Stimulated activated naive CD8-positive, alpha-beta T cell treated with anti-CD3 and anti-CD28 coated beads, Interleukin-15, amount 100 ng/mL, for 72 hours (primary cell): ENCODE data around the gene KPNA1.
"Not testable (repeated sequence)": the region's sequence is repeated elsewhere in the genome, so short reads cannot be mapped to it uniquely, and the experiment has no call there.

Experiments used
- ATAC-seq: fragments of 150-1000 bp; cut with Tn5 transposase; 2 replicates; pipeline ENCODE4 v1.10.0; 2021; ENCODE audit warnings: mild to moderate bottlenecking, moderate library complexity
- DNase-seq, 2 donors: peaks; one replicate each; pipeline ENCODE4 v3.0.0; 2021 to 2022
- H3K27ac Mint-ChIP-seq, 2 donors: one replicate each; pipeline ENCODE4 v1.8.0; 2022; ENCODE audit warnings: mild to moderate bottlenecking in 2 of 2, mixed read lengths in 2 of 2, moderate library complexity in 2 of 2
- H3K27me3 Mint-ChIP-seq: one replicate; pipeline ENCODE4 v1.8.0; 2022; ENCODE audit warnings: mixed read lengths
- H3K4me1 Mint-ChIP-seq: one replicate; pipeline ENCODE4 v1.8.0; 2022; ENCODE audit warnings: mild to moderate bottlenecking, mixed read lengths
- H3K4me3 Mint-ChIP-seq, 2 donors: one replicate each; pipeline ENCODE4 v1.8.0; 2022; ENCODE audit warnings: mild to moderate bottlenecking in 2 of 2, mixed read lengths in 2 of 2, moderate library complexity in 1 of 2
- H3K9me3 Mint-ChIP-seq, 2 donors: one replicate each; pipeline ENCODE4 v1.8.0; 2022; ENCODE audit warnings: mixed read lengths in 2 of 2

The KPNA1 gene

GRCh38 chr3:122508135-122508914, 6.4 kb downstream of the KPNA1 start:
- Mint-ChIP-seq H3K4me1 (peaks cover 78% of the 10 kb centered on the region), H3K27ac (peak overlapping the region in 1 of 2 donors; percentile 85), H3K27me3 (no peaks in the 10 kb centered on the region), H3K9me3 (peaks cover 7 to 12% of the 10 kb centered on the region in 2 donors), H3K4me3 (peak overlapping the region; percentile 52 to 64)
- no peak for DNase-seq
- ATAC-seq = peak; percentile 93

GRCh38 chr3:122506450-122506849, 8.3 kb downstream of the KPNA1 start:
- peak overlapping the region in 1 of 2 donors; percentile 38 for H3K27ac Mint-ChIP-seq
- ATAC-seq (peak; percentile 59), DNase-seq (no peak)
- peak overlapping the region in 1 of 2 donors; percentile 28 for H3K4me3 Mint-ChIP-seq
- H3K9me3 Mint-ChIP-seq = peaks cover 7 to 12% of the 10 kb centered on the region in 2 donors
- no peaks in the 10 kb centered on the region for H3K27me3 Mint-ChIP-seq
- peaks cover 83% of the 10 kb centered on the region for H3K4me1 Mint-ChIP-seq

- no peak for ATAC-seq
- Mint-ChIP-seq H3K4me1 (peaks cover 83% of the 10 kb centered on the region), H3K27me3 (no peaks in the 10 kb centered on the region), H3K4me3 (no peak overlapping the region), H3K27ac (peak overlapping the region in 1 of 2 donors; percentile 20), H3K9me3 (peaks cover 7 to 12% of the 10 kb centered on the region in 2 donors)
- DNase-seq = no peak
These were observed 9.1 kb downstream of the KPNA1 start for GRCh38 chr3:122505676-122506075.

GRCh38 chr3:122502941-122503340, 11.8 kb downstream of the KPNA1 start:
- peak overlapping the region in 1 of 2 donors; percentile 29 for H3K27ac Mint-ChIP-seq
- no peak for ATAC-seq
- H3K4me3 Mint-ChIP-seq = no peak overlapping the region
- H3K27me3 Mint-ChIP-seq = no peaks in the 10 kb centered on the region
- no peaks in the 10 kb centered on the region for H3K9me3 Mint-ChIP-seq
- DNase-seq = no peak
- H3K4me1 Mint-ChIP-seq = peaks cover 83% of the 10 kb centered on the region

- Mint-ChIP-seq H3K4me3 (no peak overlapping the region), H3K27me3 (no peaks in the 10 kb centered on the region), H3K27ac (no peak overlapping the region), H3K4me1 (peaks cover 85% of the 10 kb centered on the region), H3K9me3 (no peaks in the 10 kb centered on the region)
- ATAC-seq (no peak), DNase-seq (no peak)
These were observed 12.6 kb downstream of the KPNA1 start for GRCh38 chr3:122502139-122502538.

GRCh38 chr3:122500964-122501363, 13.8 kb downstream of the KPNA1 start:
- DNase-seq, H3K9me3 Mint-ChIP-seq, ATAC-seq, H3K27me3 Mint-ChIP-seq, H3K4me3 Mint-ChIP-seq: not testable (repeated sequence)
- H3K27ac Mint-ChIP-seq = peak overlapping the region in 1 of 2 donors; percentile 72
- H3K4me1 Mint-ChIP-seq = peaks cover 88% of the 10 kb centered on the region

GRCh38 chr3:122498152-122498551, 16.6 kb downstream of the KPNA1 start:
- H3K4me1 Mint-ChIP-seq = peaks cover 82% of the 10 kb centered on the region
- H3K9me3 Mint-ChIP-seq = no peaks in the 10 kb centered on the region
- peak overlapping the region; percentile 44 to 45 for H3K4me3 Mint-ChIP-seq
- DNase-seq = no peak
- no peak overlapping the region for H3K27ac Mint-ChIP-seq
- H3K27me3 Mint-ChIP-seq = no peaks in the 10 kb centered on the region
- ATAC-seq = no peak

- Mint-ChIP-seq H3K9me3 (no peaks in the 10 kb centered on the region), H3K27ac (peak overlapping the region; percentile 31 to 59), H3K4me1 (peaks cover 77% of the 10 kb centered on the region), H3K4me3 (peak overlapping the region; percentile 13 to 45), H3K27me3 (no peaks in the 10 kb centered on the region)
- ATAC-seq (peak; percentile 100), DNase-seq (peak; percentile 46 to 62)
These were observed 17.3 kb downstream of the KPNA1 start for GRCh38 chr3:122497425-122497824.

GRCh38 chr3:122496508-122496907, 18.2 kb downstream of the KPNA1 start:
- no peak for DNase-seq
- H3K4me3 Mint-ChIP-seq = no peak overlapping the region
- H3K27me3 Mint-ChIP-seq = no peaks in the 10 kb centered on the region
- peaks cover 68% of the 10 kb centered on the region for H3K4me1 Mint-ChIP-seq
- H3K9me3 Mint-ChIP-seq = no peaks in the 10 kb centered on the region
- ATAC-seq = no peak
- H3K27ac Mint-ChIP-seq = peak overlapping the region; percentile 20 to 96

- H3K27me3 Mint-ChIP-seq = no peaks in the 10 kb centered on the region
These were observed 21.4 kb downstream of the KPNA1 start for GRCh38 chr3:122493296-122493695.

GRCh38 chr3:122488262-122488973, 26.3 kb downstream of the KPNA1 start:
- no peak overlapping the region for H3K4me3 Mint-ChIP-seq
- H3K27ac Mint-ChIP-seq = no peak overlapping the region
- H3K9me3 Mint-ChIP-seq = no peaks in the 10 kb centered on the region
- DNase-seq (no peak), ATAC-seq (peak; percentile 59)
- H3K27me3 Mint-ChIP-seq = no peaks in the 10 kb centered on the region
- peaks cover 57% of the 10 kb centered on the region for H3K4me1 Mint-ChIP-seq

More at GRCh38 chr3:122493296-122493695, 21.4 kb downstream of the KPNA1 start:
- no peaks in the 10 kb centered on the region for H3K9me3 Mint-ChIP-seq
- peaks cover 60% of the 10 kb centered on the region for H3K4me1 Mint-ChIP-seq
- H3K4me3 Mint-ChIP-seq = no peak overlapping the region
- no peak overlapping the region for H3K27ac Mint-ChIP-seq
- ATAC-seq = no peak
- DNase-seq = no peak

GRCh38 chr3:122484985-122485384, 29.8 kb downstream of the KPNA1 start:
- ATAC-seq (no peak), DNase-seq (no peak)
- H3K27me3 Mint-ChIP-seq = no peaks in the 10 kb centered on the region
- H3K4me1 Mint-ChIP-seq = peaks cover 72% of the 10 kb centered on the region
- H3K9me3 Mint-ChIP-seq = no peaks in the 10 kb centered on the region
- no peak overlapping the region for H3K4me3 Mint-ChIP-seq
- no peak overlapping the region for H3K27ac Mint-ChIP-seq

GRCh38 chr3:122481390-122481789, 33.3 kb downstream of the KPNA1 start:
- peaks cover 64% of the 10 kb centered on the region for H3K4me1 Mint-ChIP-seq
- H3K9me3 Mint-ChIP-seq = no peaks in the 10 kb centered on the region

GRCh38 chr3:122476532-122476931, 38.2 kb downstream of the KPNA1 start:
- peaks cover 0 to 5% of the 10 kb centered on the region in 2 donors for H3K9me3 Mint-ChIP-seq
- H3K4me3 Mint-ChIP-seq = no peak overlapping the region

More at GRCh38 chr3:122481390-122481789, 33.3 kb downstream of the KPNA1 start:
- peak overlapping the region in 1 of 2 donors; percentile 57 for H3K27ac Mint-ChIP-seq
- peak overlapping the region; percentile 22 to 71 for H3K4me3 Mint-ChIP-seq
- ATAC-seq = peak; percentile 87
- DNase-seq = peak in 1 of 2 donors; percentile 23
- H3K27me3 Mint-ChIP-seq = no peaks in the 10 kb centered on the region

GRCh38 chr3:122475316-122475715, 39.4 kb downstream of the KPNA1 start:
- no peak for ATAC-seq

More at GRCh38 chr3:122476532-122476931, 38.2 kb downstream of the KPNA1 start:
- DNase-seq (no peak), ATAC-seq (no peak)
- Mint-ChIP-seq H3K4me1 (peaks cover 74% of the 10 kb centered on the region), H3K27me3 (no peaks in the 10 kb centered on the region), H3K27ac (no peak overlapping the region)

GRCh38 chr3:122469659-122470058, 45.1 kb downstream of the KPNA1 start:
- Mint-ChIP-seq H3K4me3 (peak overlapping the region in 1 of 2 donors; percentile 22), H3K9me3 (peaks cover 0 to 2% of the 10 kb centered on the region in 2 donors), H3K4me1 (peaks cover 69% of the 10 kb centered on the region), H3K27me3 (no peaks in the 10 kb centered on the region), H3K27ac (peak overlapping the region in 1 of 2 donors; percentile 30)
- DNase-seq = no peak
- no peak for ATAC-seq

More at GRCh38 chr3:122475316-122475715, 39.4 kb downstream of the KPNA1 start:
- no peak for DNase-seq
- H3K9me3 Mint-ChIP-seq = peaks cover 0 to 5% of the 10 kb centered on the region in 2 donors
- no peaks in the 10 kb centered on the region for H3K27me3 Mint-ChIP-seq
- H3K4me3 Mint-ChIP-seq = no peak overlapping the region
- H3K4me1 Mint-ChIP-seq = peaks cover 79% of the 10 kb centered on the region
- H3K27ac Mint-ChIP-seq = no peak overlapping the region
